ENCODE measurements around the gene GSX2. TPM values are rescaled to one million over a fixed set of nuclear protein-coding genes. Genes with fewer than 3 reads are reported as not detected.

The GSX2 gene
- total and polyA plus RNA-seq, 10 of the 15 experiments (the other 5 are each of a cell fraction or from before 2014, with no cell fraction given): 0.04 to 0.58 (median 0.50) TPM; not detected in 5

DNA sequence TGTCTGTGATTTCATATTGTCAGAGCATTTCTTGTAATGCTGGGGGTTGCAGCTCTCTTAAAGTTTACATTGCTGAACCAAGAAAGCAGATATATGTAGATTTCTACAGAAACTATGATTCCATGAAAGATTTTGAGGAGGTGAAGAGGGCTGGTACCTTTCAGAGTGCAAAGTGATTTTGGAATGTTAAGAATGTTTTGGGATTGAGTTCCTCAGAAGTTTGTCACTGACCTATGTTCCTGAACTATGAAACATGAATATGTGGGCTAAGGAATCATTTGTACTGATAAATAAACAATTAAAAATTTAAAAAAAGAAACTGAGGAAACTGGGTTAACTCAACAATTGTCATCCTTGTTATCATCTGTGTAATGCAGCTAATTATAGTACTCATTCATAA, 23.3 kb upstream of the GSX2 start:
- Histone ChIP-seq H3K27ac (ENCODE audit: control insufficient read depth, insufficient read depth) (no peak overlapping the region), H3K9me3 (replicated peaks; ENCODE audit: control insufficient read depth, insufficient read depth, low read length) (no peaks in the 10 kb centered on the region), H2AFZ (ENCODE audit: control insufficient read depth, low read depth, low read length) (no peak overlapping the region), H3K36me3 (ENCODE audit: control insufficient read depth in 2 of 2, insufficient read depth in 2 of 2, low read length in 1 of 2) (no peaks in the 10 kb centered on the region), H3K4me2 (ENCODE audit: control insufficient read depth, insufficient read depth) (no peak overlapping the region), H4K20me1 (ENCODE audit: control insufficient read depth, insufficient read depth) (no peaks in the 10 kb centered on the region), H3K4me3 (no peak overlapping the region), H3K9ac (ENCODE audit: control insufficient read depth, insufficient read depth, low read length) (no peak overlapping the region), H3K4me1 (ENCODE audit: control insufficient read depth, insufficient read depth, low read length) (no peaks in the 10 kb centered on the region), H3K27me3 (replicated peaks in 1 of 2; ENCODE audit: control insufficient read depth in 2 of 2, insufficient read depth in 2 of 2, low read length in 1 of 2) (no peaks in the 10 kb centered on the region), H3K79me2 (ENCODE audit: control insufficient read depth, insufficient read depth, low read length) (no peaks in the 10 kb centered on the region)
- CTCF ChIA-PET: no interaction called here
- POLR2A ChIA-PET: no interaction called here
- intact Hi-C loops (cut with micrococcal nuclease; ENCODE audit: unreplicated experiment): no loop called here
- RAD21 ChIA-PET (ENCODE audit: unreplicated experiment): no interaction called here
- DNase-seq (ENCODE audit: low read depth, low spot score) (no peak), FAIRE-seq (no peak), ATAC-seq (no peak)
- SMC1A ChIA-PET (ENCODE audit: uncharacterized antibody, unreplicated experiment): no interaction called here
- BruUV-seq (replicated peaks): no TSS peak
- TF ChIP-seq, protein P1, sequence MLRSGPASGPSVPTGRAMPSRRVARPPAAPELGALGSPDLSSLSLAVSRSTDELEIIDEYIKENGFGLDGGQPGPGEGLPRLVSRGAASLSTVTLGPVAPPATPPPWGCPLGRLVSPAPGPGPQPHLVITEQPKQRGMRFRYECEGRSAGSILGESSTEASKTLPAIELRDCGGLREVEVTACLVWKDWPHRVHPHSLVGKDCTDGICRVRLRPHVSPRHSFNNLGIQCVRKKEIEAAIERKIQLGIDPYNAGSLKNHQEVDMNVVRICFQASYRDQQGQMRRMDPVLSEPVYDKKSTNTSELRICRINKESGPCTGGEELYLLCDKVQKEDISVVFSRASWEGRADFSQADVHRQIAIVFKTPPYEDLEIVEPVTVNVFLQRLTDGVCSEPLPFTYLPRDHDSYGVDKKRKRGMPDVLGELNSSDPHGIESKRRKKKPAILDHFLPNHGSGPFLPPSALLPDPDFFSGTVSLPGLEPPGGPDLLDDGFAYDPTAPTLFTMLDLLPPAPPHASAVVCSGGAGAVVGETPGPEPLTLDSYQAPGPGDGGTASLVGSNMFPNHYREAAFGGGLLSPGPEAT (IDR thresholded peaks at IDR 0.05; ENCODE audit: low read depth): no peak
- TF ChIP-seq SUPT20H (IDR thresholded peaks at IDR 0.05; ENCODE audit: borderline replicate concordance, control insufficient read depth, low read depth, low read length) (no peak), CBX3 (IDR thresholded peaks at IDR 0.05; ENCODE audit: borderline replicate concordance, low read depth) (no peak), PML (IDR thresholded peaks at IDR 0.05; ENCODE audit: low read length) (no peak)
- in situ Hi-C loops (cut with MboI): no loop called here

DNA sequence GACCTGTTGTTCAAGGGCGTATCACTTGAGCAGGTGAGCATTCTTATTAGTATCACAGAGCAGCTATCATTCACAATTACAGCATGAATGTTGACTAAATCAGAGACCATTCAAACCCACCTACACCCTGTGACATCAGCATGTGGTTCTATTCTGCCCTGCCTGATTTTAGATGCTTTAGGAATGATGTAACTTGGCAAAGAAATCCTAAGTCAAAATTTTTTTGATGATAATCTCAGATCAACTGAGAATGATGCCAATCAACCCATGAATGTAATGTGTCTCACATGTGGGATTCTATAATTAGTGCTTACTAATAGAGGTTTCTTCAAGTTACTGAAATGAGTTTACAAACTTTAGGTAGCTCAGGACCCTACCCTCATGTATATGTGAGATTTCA, 22.2 kb upstream of the GSX2 start:
- ChIA-PET CTCF (no interaction called here), POLR2A (no interaction called here), SMC1A (ENCODE audit: uncharacterized antibody, unreplicated experiment) (interaction anchor here (1.2 kb wide), 1 partner anchor 21 kb away, joined by 3 read pairs; no protein-coding TSS in a partner anchor), RAD21 (ENCODE audit: unreplicated experiment) (no interaction called here)
- Histone ChIP-seq H3K79me2 (ENCODE audit: control insufficient read depth, insufficient read depth, low read length) (no peaks in the 10 kb centered on the region), H3K9ac (ENCODE audit: control insufficient read depth, insufficient read depth, low read length) (no peak overlapping the region), H3K9me3 (replicated peaks; ENCODE audit: control insufficient read depth, insufficient read depth, low read length) (no peaks in the 10 kb centered on the region), H3K4me2 (ENCODE audit: control insufficient read depth, insufficient read depth) (no peak overlapping the region), H3K27me3 (replicated peaks in 1 of 2; ENCODE audit: control insufficient read depth in 2 of 2, insufficient read depth in 2 of 2, low read length in 1 of 2) (no peaks in the 10 kb centered on the region), H2AFZ (ENCODE audit: control insufficient read depth, low read depth, low read length) (no peak overlapping the region), H4K20me1 (ENCODE audit: control insufficient read depth, insufficient read depth) (no peaks in the 10 kb centered on the region), H3K4me3 (no peak overlapping the region), H3K4me1 (ENCODE audit: control insufficient read depth, insufficient read depth, low read length) (no peaks in the 10 kb centered on the region), H3K27ac (ENCODE audit: control insufficient read depth, insufficient read depth) (no peak overlapping the region), H3K36me3 (ENCODE audit: control insufficient read depth in 2 of 2, insufficient read depth in 2 of 2, low read length in 1 of 2) (no peaks in the 10 kb centered on the region)
- no peak for ATAC-seq
- BruUV-seq (replicated peaks): no TSS peak
- WGBS (ENCODE audit: insufficient coverage, insufficient replicate concordance, low lambda C conversion rate, missing lambda C conversion rate): 52% methylated on average over 1 of the region's 1 CpG
- no peak for FAIRE-seq
- no peak for DNase-seq (ENCODE audit: low read depth, low spot score)
- intact Hi-C loops (cut with micrococcal nuclease; ENCODE audit: unreplicated experiment): no loop called here
- in situ Hi-C loops (cut with MboI): no loop called here
- TF ChIP-seq KAT2A (conservative IDR thresholded peaks at IDR 0.05; ENCODE audit: control insufficient read depth, low read depth, low read length): no peak
- TF ChIP-seq, protein P2, sequence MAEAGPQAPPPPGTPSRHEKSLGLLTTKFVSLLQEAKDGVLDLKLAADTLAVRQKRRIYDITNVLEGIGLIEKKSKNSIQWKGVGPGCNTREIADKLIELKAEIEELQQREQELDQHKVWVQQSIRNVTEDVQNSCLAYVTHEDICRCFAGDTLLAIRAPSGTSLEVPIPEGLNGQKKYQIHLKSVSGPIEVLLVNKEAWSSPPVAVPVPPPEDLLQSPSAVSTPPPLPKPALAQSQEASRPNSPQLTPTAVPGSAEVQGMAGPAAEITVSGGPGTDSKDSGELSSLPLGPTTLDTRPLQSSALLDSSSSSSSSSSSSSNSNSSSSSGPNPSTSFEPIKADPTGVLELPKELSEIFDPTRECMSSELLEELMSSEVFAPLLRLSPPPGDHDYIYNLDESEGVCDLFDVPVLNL (IDR thresholded peaks at IDR 0.05; ENCODE audit: low read depth, low read length): no peak
- TF ChIP-seq, protein P3, sequence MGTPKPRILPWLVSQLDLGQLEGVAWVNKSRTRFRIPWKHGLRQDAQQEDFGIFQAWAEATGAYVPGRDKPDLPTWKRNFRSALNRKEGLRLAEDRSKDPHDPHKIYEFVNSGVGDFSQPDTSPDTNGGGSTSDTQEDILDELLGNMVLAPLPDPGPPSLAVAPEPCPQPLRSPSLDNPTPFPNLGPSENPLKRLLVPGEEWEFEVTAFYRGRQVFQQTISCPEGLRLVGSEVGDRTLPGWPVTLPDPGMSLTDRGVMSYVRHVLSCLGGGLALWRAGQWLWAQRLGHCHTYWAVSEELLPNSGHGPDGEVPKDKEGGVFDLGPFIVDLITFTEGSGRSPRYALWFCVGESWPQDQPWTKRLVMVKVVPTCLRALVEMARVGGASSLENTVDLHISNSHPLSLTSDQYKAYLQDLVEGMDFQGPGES (IDR thresholded peaks at IDR 0.05): no peak
- no peak for TF ChIP-seq CHD4 (IDR thresholded peaks at IDR 0.05)
- no peak for TF ChIP-seq FOXM1 (IDR thresholded peaks at IDR 0.05; ENCODE audit: low read depth, low read length)
- TF ChIP-seq, protein P4, sequence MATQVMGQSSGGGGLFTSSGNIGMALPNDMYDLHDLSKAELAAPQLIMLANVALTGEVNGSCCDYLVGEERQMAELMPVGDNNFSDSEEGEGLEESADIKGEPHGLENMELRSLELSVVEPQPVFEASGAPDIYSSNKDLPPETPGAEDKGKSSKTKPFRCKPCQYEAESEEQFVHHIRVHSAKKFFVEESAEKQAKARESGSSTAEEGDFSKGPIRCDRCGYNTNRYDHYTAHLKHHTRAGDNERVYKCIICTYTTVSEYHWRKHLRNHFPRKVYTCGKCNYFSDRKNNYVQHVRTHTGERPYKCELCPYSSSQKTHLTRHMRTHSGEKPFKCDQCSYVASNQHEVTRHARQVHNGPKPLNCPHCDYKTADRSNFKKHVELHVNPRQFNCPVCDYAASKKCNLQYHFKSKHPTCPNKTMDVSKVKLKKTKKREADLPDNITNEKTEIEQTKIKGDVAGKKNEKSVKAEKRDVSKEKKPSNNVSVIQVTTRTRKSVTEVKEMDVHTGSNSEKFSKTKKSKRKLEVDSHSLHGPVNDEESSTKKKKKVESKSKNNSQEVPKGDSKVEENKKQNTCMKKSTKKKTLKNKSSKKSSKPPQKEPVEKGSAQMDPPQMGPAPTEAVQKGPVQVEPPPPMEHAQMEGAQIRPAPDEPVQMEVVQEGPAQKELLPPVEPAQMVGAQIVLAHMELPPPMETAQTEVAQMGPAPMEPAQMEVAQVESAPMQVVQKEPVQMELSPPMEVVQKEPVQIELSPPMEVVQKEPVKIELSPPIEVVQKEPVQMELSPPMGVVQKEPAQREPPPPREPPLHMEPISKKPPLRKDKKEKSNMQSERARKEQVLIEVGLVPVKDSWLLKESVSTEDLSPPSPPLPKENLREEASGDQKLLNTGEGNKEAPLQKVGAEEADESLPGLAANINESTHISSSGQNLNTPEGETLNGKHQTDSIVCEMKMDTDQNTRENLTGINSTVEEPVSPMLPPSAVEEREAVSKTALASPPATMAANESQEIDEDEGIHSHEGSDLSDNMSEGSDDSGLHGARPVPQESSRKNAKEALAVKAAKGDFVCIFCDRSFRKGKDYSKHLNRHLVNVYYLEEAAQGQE (IDR thresholded peaks at IDR 0.05; ENCODE audit: low read depth, low read length): no peak
- TF ChIP-seq MYB (IDR thresholded peaks at IDR 0.05; ENCODE audit: borderline replicate concordance, low read depth, low read length): no peak
- no peak for TF ChIP-seq NR2F1 (conservative IDR thresholded peaks at IDR 0.05)
